MM.1S (cell line): ENCODE results near the gene KCNMA1.

Experiments
- DNase-seq: peaks from one replicate; pipeline ENCODE4 v3.0.0-alpha.2; 2015
- H2AFZ ChIP-seq: fragments of 300-600 bp; sonication (generic); 2 replicates; pipeline ENCODE4 v1.6.0; 2016; ENCODE audit warnings: antibody characterized with exemption, low read length
- H3F3A ChIP-seq: fragments of 300-600 bp; sonication (generic); 2 replicates; pipeline ENCODE4 v1.6.1; 2016; ENCODE audit warnings: mild to moderate bottlenecking, antibody characterized with exemption, low read length, moderate library complexity, mixed read lengths; ENCODE audit not compliant: insufficient read depth
- H3K27ac ChIP-seq: fragments of 300-600 bp; sonication (generic); 2 replicates; pipeline ENCODE4 v1.5.1; 2016; ENCODE audit warnings: mild to moderate bottlenecking, low read length
- H3K27me3 ChIP-seq: fragments of 300-600 bp; sonication (generic); replicated peaks from 2 replicates; pipeline ENCODE4 v1.6.0; 2016; ENCODE audit warnings: low read length; ENCODE audit not compliant: insufficient read depth
- H3K36me3 ChIP-seq: fragments of 300-600 bp; sonication (generic); replicated peaks from 2 replicates; pipeline ENCODE4 v1.6.1; 2016; ENCODE audit warnings: mild to moderate bottlenecking, low read length, mixed read lengths; ENCODE audit not compliant: insufficient read depth
- H3K4me1 ChIP-seq: fragments of 300-600 bp; sonication (generic); 2 replicates; pipeline ENCODE4 v1.6.1; 2016; ENCODE audit warnings: low read length, mixed read lengths
- H3K4me2 ChIP-seq: fragments of 300-600 bp; sonication (generic); 2 replicates; pipeline ENCODE4 v1.6.0; 2016; ENCODE audit warnings: low read depth, low read length
- H3K4me3 ChIP-seq: fragments of 300-600 bp; sonication (generic); 2 replicates; pipeline ENCODE4 v1.5.1; 2016; ENCODE audit warnings: low read length, mixed read lengths
- H3K79me2 ChIP-seq: fragments of 300-600 bp; sonication (generic); 2 replicates; pipeline ENCODE4 v1.6.1; 2016; ENCODE audit warnings: mixed run types, low read length, mixed read lengths
- H3K9ac ChIP-seq: fragments of 300-600 bp; sonication (generic); 2 replicates; pipeline ENCODE4 v1.6.1; 2016; ENCODE audit warnings: low read length, mixed read lengths
- H3K9me2 ChIP-seq: fragments of 300-600 bp; sonication (generic); replicated peaks from 2 replicates; pipeline ENCODE4 v1.6.1; 2016; ENCODE audit warnings: mild to moderate bottlenecking, low read length, mixed read lengths; ENCODE audit not compliant: insufficient read depth
- H3K9me3 ChIP-seq: fragments of 300-600 bp; sonication (generic); replicated peaks from 2 replicates; pipeline ENCODE4 v1.6.1; 2016; ENCODE audit warnings: mild to moderate bottlenecking, low read length, mixed read lengths; ENCODE audit not compliant: insufficient read depth
- H4K20me1 ChIP-seq: fragments of 300-600 bp; sonication (generic); 2 replicates; pipeline ENCODE4 v1.6.1; 2016; ENCODE audit warnings: mild to moderate bottlenecking, low read length, moderate library complexity, mixed read lengths; ENCODE audit not compliant: insufficient read depth
- CTCF ChIP-seq: fragments of 300-600 bp; sonication (generic); IDR thresholded peaks from 2 replicates; pipeline ENCODE4 v1.5.1; 2016; ENCODE audit warnings: antibody characterized with exemption, low read length, mixed read lengths
- EZH2 ChIP-seq: fragments of 300-600 bp; sonication (generic); optimal IDR thresholded peaks from 2 replicates; pipeline ENCODE3; 2017; ENCODE audit warnings: low read depth, mild to moderate bottlenecking, antibody characterized with exemption, low read length, mixed read lengths
- EZH2phosphoT487 ChIP-seq: fragments of 300-600 bp; sonication (generic); IDR thresholded peaks from 2 replicates; pipeline ENCODE4 v1.6.1; 2018; ENCODE audit warnings: antibody characterized with exemption, low read length

KCNMA1 gene

GRCh38 chr10:77007834-77008233 lies 629.8 kb downstream of the KCNMA1 start:
- Histone ChIP-seq H3K9me3 (no peaks in the 10 kb centered on the region), H2AFZ (peak overlapping the region; percentile 82)
- DNase-seq = peak; percentile 52

DNA sequence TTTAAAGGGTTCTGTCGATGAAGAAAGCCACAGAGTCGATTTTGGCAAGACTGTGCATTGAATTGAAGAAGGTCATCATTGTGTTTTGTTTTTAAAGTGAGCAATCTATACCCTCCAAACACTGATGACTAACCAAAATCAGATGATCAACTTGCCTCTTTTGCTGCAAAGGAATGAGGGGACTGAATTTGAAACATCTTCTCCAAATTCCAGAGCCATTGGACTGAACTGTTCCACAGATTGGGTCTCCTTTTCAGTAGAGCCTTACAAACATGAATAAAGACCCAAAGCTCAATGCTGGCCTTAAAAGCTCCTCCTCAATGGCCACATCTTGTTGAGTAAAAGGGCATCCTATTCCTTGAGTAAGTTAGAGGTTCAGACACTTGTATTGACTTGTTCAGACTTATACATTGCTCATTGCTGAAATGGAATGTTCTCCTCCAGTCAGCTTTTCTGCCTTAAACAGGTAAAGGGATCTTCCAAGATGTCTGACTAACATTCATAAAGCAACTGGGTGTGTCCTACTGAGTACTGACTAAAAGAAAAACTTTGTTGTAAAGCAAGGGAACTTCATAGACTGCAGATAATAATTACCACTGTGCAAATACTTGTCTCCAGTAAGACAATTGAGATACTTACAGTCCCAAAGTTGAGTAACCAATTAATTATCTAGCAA lies 630.6 kb downstream of the KCNMA1 start:
- H3K79me2 ChIP-seq = no peaks in the 10 kb centered on the region
- no peaks in the 10 kb centered on the region for H4K20me1 ChIP-seq
- TF ChIP-seq CTCF (no peak), EZH2phosphoT487 (no peak), EZH2 (no peak)
- H3K9me2 ChIP-seq = no peaks in the 10 kb centered on the region
- no peak overlapping the region for H3K4me3 ChIP-seq
- no peak overlapping the region for H2AFZ ChIP-seq
- H3K27ac ChIP-seq = no peak overlapping the region
- no peak for DNase-seq
- no peaks in the 10 kb centered on the region for H3F3A ChIP-seq
- 0 out of 2 replicates have a peak, but pooled peaks cover 4% of the 10 kb centered on the region for H3K4me1 ChIP-seq
- H3K4me2 ChIP-seq = no peak overlapping the region
- H3K9ac ChIP-seq = no peak overlapping the region
- H3K9me3 ChIP-seq = no peaks in the 10 kb centered on the region
- no peaks in the 10 kb centered on the region for H3K36me3 ChIP-seq
- no peaks in the 10 kb centered on the region for H3K27me3 ChIP-seq

More at GRCh38 chr10:77007834-77008233, 629.8 kb downstream of the KCNMA1 start:
- H3K9ac ChIP-seq = no peak overlapping the region
- H3K4me2 ChIP-seq = peak overlapping the region; percentile 35; the same call in 1 of the 2 replicates
- H3K36me3 ChIP-seq = no peaks in the 10 kb centered on the region
- 0 out of 2 replicates have a peak, but pooled peaks cover 4% of the 10 kb centered on the region for H3K4me1 ChIP-seq
- H3K79me2 ChIP-seq = no peaks in the 10 kb centered on the region
- TF ChIP-seq EZH2 (no peak), CTCF (no peak), EZH2phosphoT487 (no peak)
- H3F3A ChIP-seq = no peaks in the 10 kb centered on the region
- no peaks in the 10 kb centered on the region; the same call in 1 of the 2 replicates for H3K9me2 ChIP-seq
- H4K20me1 ChIP-seq = no peaks in the 10 kb centered on the region
- peak overlapping the region; percentile 36; the same call in 1 of the 2 replicates for H3K4me3 ChIP-seq
- no peaks in the 10 kb centered on the region for H3K27me3 ChIP-seq
- H3K27ac ChIP-seq = no peak overlapping the region

DNA sequence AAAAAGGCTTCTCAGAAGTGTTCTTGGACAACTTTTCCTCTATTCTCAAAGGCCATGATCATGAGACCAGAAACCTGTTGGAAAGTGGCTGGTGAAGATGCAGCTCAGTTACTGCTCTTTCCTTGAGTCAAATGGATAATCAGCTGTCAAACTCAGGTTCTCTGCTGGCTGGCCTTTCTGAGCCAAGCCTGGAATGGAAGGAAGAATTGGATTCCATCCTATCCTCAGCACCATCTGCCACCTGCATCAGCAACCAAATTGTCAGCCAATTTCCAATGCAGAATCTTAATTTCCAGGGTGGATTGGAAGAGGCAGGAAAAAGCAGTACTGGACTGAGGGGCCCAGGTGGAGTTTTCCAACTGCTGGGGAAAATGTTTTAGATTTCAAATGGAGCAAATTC lies 631.7 kb downstream of the KCNMA1 start:
- H3K9me2 ChIP-seq = no peaks in the 10 kb centered on the region
- TF ChIP-seq EZH2phosphoT487 (no peak), CTCF (no peak), EZH2 (no peak)
- H3K27me3 ChIP-seq = no peaks in the 10 kb centered on the region
- no peak for DNase-seq
- H3F3A ChIP-seq = no peaks in the 10 kb centered on the region
- no peak overlapping the region for H2AFZ ChIP-seq
- no peaks in the 10 kb centered on the region for H3K79me2 ChIP-seq
- H3K4me3 ChIP-seq = no peak overlapping the region
- 0 out of 2 replicates have a peak, but pooled peaks cover 4% of the 10 kb centered on the region for H3K4me1 ChIP-seq
- H3K4me2 ChIP-seq = no peak overlapping the region
- no peaks in the 10 kb centered on the region for H3K9me3 ChIP-seq
- no peaks in the 10 kb centered on the region for H3K36me3 ChIP-seq
- H3K27ac ChIP-seq = no peak overlapping the region
- no peak overlapping the region for H3K9ac ChIP-seq
- no peaks in the 10 kb centered on the region for H4K20me1 ChIP-seq
